Liver (tissue), 9 donors: ENCODE results near the gene ERBB3. TPM values are rescaled to one million over a fixed set of nuclear protein-coding genes. Genes with fewer than 3 reads are reported as not detected.
A peak's percentile ranks its signal among the peaks of the same experiment; 100 is the strongest.

Experiments used
- DNase-seq: peaks from one replicate; pipeline ENCODE4 v3.0.0-alpha.2; 2017; ENCODE audit warnings: low spot score
- H3K27ac ChIP-seq, 2 donors: one replicate each; pipeline ENCODE4 v1.7.0; 2013; ENCODE audit warnings: inconsistent platforms in 2 of 2, low read length in 2 of 2, control low read depth in 1 of 2, low read depth in 1 of 2, mild to moderate bottlenecking in 1 of 2
- H3K27me3 ChIP-seq, 4 donors: one replicate each; pipeline versions ENCODE4 v1.6.1 to v1.7.0; 2013; ENCODE audit warnings: low read length in 3 of 4, inconsistent platforms in 1 of 4, mild to moderate bottlenecking in 1 of 4, moderate library complexity in 1 of 4; ENCODE audit not compliant: control insufficient read depth in 4 of 4, insufficient read depth in 4 of 4
- H3K36me3 ChIP-seq, 4 donors: one replicate each; pipeline versions ENCODE4 v1.6.1 to v1.7.0; 2013; ENCODE audit warnings: low read length in 3 of 4, mild to moderate bottlenecking in 3 of 4, low read depth in 1 of 4, moderate library complexity in 1 of 4; ENCODE audit not compliant: control insufficient read depth in 4 of 4, insufficient read depth in 3 of 4
- H3K4me1 ChIP-seq, 4 donors: one replicate each; pipeline versions ENCODE4 v1.6.1 to v1.7.0; 2013; ENCODE audit warnings: low read length in 3 of 4, mild to moderate bottlenecking in 3 of 4, moderate library complexity in 1 of 4; ENCODE audit not compliant: control insufficient read depth in 4 of 4, insufficient read depth in 4 of 4
- H3K4me3 ChIP-seq, 3 donors: one replicate each; pipeline versions ENCODE4 v1.6.1 to v1.7.0; 2013; ENCODE audit warnings: low read length in 3 of 3, control low read depth in 1 of 3, low read depth in 1 of 3, mild to moderate bottlenecking in 1 of 3
- H3K9ac ChIP-seq, 2 donors: one replicate each; pipeline ENCODE4 v1.7.0; 2013; ENCODE audit warnings: low read length in 2 of 2, mild to moderate bottlenecking in 2 of 2, moderate library complexity in 2 of 2, control low read depth in 1 of 2, low read depth in 1 of 2
- H3K9me3 ChIP-seq, 4 donors: one replicate each; pipeline versions ENCODE4 v1.6.1 to v1.7.0; 2013; ENCODE audit warnings: low read length in 3 of 4; ENCODE audit not compliant: control insufficient read depth in 4 of 4
- CTCF ChIP-seq: fragments of 150-350 bp; IDR thresholded peaks from 2 replicates; pipeline ENCODE4 v1.5.1; 2017; ENCODE audit warnings: improper control_type of control experiment, low read depth, low read length; ENCODE audit not compliant: missing input control
- FOXA1 ChIP-seq: IDR thresholded peaks from 2 replicates; pipeline ENCODE4 v1.6.1; 2016; ENCODE audit warnings: antibody characterized with exemption
- HNF4A ChIP-seq, 2 donors: conservative IDR thresholded peaks; 2 replicates each; pipeline ENCODE4 v1.6.1; 2016; ENCODE audit warnings: antibody characterized with exemption in 2 of 2, mild to moderate bottlenecking in 2 of 2
- HNF4G ChIP-seq: IDR thresholded peaks from 2 replicates; pipeline ENCODE4 v1.6.1; 2016; ENCODE audit warnings: antibody characterized with exemption
- JUND ChIP-seq, 2 donors: IDR thresholded peaks; 2 replicates each; pipeline ENCODE4 v1.6.1; 2016; ENCODE audit warnings: antibody characterized with exemption in 2 of 2
- MAX ChIP-seq: IDR thresholded peaks from 2 replicates; pipeline ENCODE4 v1.6.1; 2016; ENCODE audit warnings: antibody characterized with exemption
- NR2F2 ChIP-seq: IDR thresholded peaks from 2 replicates; pipeline ENCODE4 v1.6.1; 2016; ENCODE audit warnings: antibody characterized with exemption
- REST ChIP-seq: IDR thresholded peaks from 2 replicates; pipeline ENCODE4 v1.6.1; 2016; ENCODE audit warnings: antibody characterized with exemption, mild to moderate bottlenecking
- RXRA ChIP-seq, 2 donors: IDR thresholded peaks; 2 replicates each; pipeline ENCODE4 v1.6.1; 2017 to 2018; ENCODE audit warnings: antibody characterized with exemption in 2 of 2, mild to moderate bottlenecking in 1 of 2
- SP1 ChIP-seq: IDR thresholded peaks from 2 replicates; pipeline ENCODE4 v1.6.1; 2018; ENCODE audit warnings: antibody characterized with exemption, mild to moderate bottlenecking
- TAF1 ChIP-seq: conservative IDR thresholded peaks from 2 replicates; pipeline ENCODE4 v1.6.1; 2016; ENCODE audit warnings: antibody characterized with exemption, mild to moderate bottlenecking
- YY1 ChIP-seq: IDR thresholded peaks from 2 replicates; pipeline ENCODE4 v1.6.1; 2016; ENCODE audit warnings: antibody characterized with exemption, mild to moderate bottlenecking
- ZBTB33 ChIP-seq: IDR thresholded peaks from 2 replicates; pipeline ENCODE4 v1.6.1; 2016; ENCODE audit warnings: antibody characterized with exemption
- WGBS: extraction: QIAGEN DNeasy Blood & Tissue Kit; methylation state at CpG from one replicate; pipeline ENCODE4 v1.1.7; 2013; 5-methylcytosine and 5-hydroxymethylcytosine counted together
- polyA plus RNA-seq, 2 donors: library from polyadenylated mRNA; stranded (reverse) in 1 of 2; unstranded in 1 of 2; fragments of 200-250 nt in 1 of 2; fragments of >200 nt in 1 of 2; fragmentation: Nextera tagmentation in 1 of 2; extraction: Ambion mirVana in 1 of 2; gene quantifications; one replicate each; pipeline versions ENCODE4 v1.2.1 to v1.2.3, GENCODE V29; 2013 to 2015
- total RNA-seq, 2 donors: library from RNA; depleted of rRNA; stranded (reverse); fragments of >200 nt; gene quantifications; one replicate each; pipeline ENCODE4 v1.2.3, GENCODE V29; 2014
- donor health status: healthy.
- donor health status: healthy.
- donor health status: healthy.
- donor health status: healthy.
- donor health status: healthy.

Gene ERBB3
- total and polyA plus RNA-seq, 4 donors: 32.4 to 141 (median 51.6) TPM

GRCh38 chr12:56105609-56105902 is 25.6 kb downstream of the ERBB3 start:
- 42% methylated on average over 2 of the region's 2 CpGs for WGBS
- peaks cover 0 to 24% (median 13%) of the 10 kb centered on the region in 4 donors for H3K4me1 ChIP-seq
- H3K27me3 ChIP-seq: no peaks in the 10 kb centered on the region
- H3K36me3 ChIP-seq: peaks cover 13 to 49% (median 43%) of the 10 kb centered on the region in 4 donors
- no peaks in the 10 kb centered on the region for H3K9me3 ChIP-seq
- DNase-seq: peak; percentile 33
- TF ChIP-seq HNF4G (no peak), YY1 (no peak), TAF1 (no peak), HNF4A (conservative IDR thresholded peaks at IDR 0.05) (no peak), ZBTB33 (no peak), RXRA (IDR thresholded peaks at IDR 0.05) (no peak)
- peak overlapping the region; percentile 67 to 88 (median 81) for H3K4me3 ChIP-seq
- no peak overlapping the region for H3K27ac ChIP-seq
- H3K9ac ChIP-seq: peak overlapping the region; percentile 32 to 91

- H3K9me3 ChIP-seq: no peaks in the 10 kb centered on the region
- H3K27me3 ChIP-seq: no peaks in the 10 kb centered on the region
- H3K36me3 ChIP-seq: peaks cover 13 to 51% (median 46%) of the 10 kb centered on the region in 4 donors
- DNase-seq: no peak
- peaks cover 0 to 24% (median 13%) of the 10 kb centered on the region in 4 donors for H3K4me1 ChIP-seq
- whole genome bisulfite sequencing: 93% methylated on average over 3 of the region's 3 CpGs
- H3K9ac ChIP-seq: no peak overlapping the region
- H3K27ac ChIP-seq: no peak overlapping the region
- no peak overlapping the region for H3K4me3 ChIP-seq
- TF ChIP-seq YY1: no peak
Measured at GRCh38 chr12:56107242-56107641, 27.3 kb downstream of the ERBB3 start.

- H3K4me1 ChIP-seq: peaks cover 0 to 11% (median 7%) of the 10 kb centered on the region in 4 donors
- no peaks in the 10 kb centered on the region for H3K27me3 ChIP-seq
- H3K9me3 ChIP-seq: no peaks in the 10 kb centered on the region
- no peak overlapping the region for H3K4me3 ChIP-seq
- 94% methylated on average over 5 of the region's 5 CpGs for WGBS
- TF ChIP-seq FOXA1 (no peak), SP1 (no peak), TAF1 (no peak), NR2F2 (no peak), CTCF (no peak), MAX (no peak), REST (no peak), JUND (IDR thresholded peaks at IDR 0.05) (no peak), RXRA (IDR thresholded peaks at IDR 0.05) (no peak)
- H3K9ac ChIP-seq: no peak overlapping the region
- no peak for DNase-seq
- no peak overlapping the region for H3K27ac ChIP-seq
- peaks cover 13 to 61% (median 49%) of the 10 kb centered on the region in 4 donors for H3K36me3 ChIP-seq
Measured at GRCh38 chr12:56110571-56110970, 30.6 kb downstream of the ERBB3 start.
